Germinal center (tissue), 1 donor: ENCODE data around the gene KAZN.

ENCODE experiments used
- DNase-seq: peaks from one replicate; pipeline ENCODE4 v3.0.0; 2012; ENCODE audit warnings: mixed read lengths, low spot score

KAZN gene

DNA sequence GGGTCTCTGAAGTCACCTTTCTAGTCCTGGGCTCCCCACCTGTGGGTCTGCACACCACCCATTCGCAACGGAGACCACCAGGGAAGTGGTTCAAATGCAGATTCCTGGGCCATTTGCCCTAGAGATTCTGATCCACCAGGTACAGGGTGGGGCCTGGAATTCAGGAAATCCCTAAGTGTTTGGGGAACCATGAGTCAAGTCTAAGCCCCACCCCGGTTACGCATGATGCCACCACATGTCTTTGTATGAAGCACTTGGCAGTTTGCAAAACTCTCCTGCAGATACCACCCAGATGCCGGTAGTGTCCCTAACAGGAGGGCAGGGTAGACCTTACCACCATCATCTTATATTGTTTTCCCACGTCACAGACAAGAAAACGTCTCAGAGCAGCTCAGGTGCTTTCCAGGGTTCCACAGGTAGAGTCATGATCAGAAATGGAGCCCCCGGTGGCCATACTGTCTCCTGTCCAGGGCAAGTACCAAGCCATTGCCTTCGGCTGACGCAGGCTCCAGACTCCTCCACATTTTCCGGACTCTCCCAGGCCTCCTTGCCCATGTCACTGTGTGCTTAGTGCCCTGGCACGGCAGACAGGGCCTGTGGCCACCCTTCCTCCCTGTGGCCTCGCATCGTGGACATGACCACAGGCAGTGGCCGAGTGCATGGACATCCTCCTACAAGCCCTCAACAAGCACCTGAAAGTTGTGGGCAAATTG, 465.9 kb downstream of the KAZN start:
- no peak for DNase-seq

DNA sequence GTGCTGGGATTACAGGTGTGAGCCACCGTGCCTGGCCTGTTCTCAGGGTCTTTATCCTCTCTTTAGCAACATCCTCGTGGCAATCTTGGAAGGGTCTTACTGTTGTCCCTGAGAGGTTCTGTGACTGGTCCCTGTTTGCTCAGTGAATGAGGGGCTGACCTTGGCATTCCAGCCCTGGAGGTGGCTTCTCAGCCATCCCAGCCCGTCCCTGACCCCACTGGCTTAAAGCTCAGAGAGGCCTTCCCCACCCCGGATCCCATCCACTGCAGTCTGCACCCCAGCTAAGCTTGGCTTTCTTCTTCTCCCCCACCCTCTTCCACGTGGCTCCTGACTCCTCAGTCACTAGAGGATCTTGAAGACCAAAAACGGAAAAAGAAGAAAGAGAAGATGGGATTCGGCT, 466.8 kb downstream of the KAZN start:
- no peak for DNase-seq

DNA sequence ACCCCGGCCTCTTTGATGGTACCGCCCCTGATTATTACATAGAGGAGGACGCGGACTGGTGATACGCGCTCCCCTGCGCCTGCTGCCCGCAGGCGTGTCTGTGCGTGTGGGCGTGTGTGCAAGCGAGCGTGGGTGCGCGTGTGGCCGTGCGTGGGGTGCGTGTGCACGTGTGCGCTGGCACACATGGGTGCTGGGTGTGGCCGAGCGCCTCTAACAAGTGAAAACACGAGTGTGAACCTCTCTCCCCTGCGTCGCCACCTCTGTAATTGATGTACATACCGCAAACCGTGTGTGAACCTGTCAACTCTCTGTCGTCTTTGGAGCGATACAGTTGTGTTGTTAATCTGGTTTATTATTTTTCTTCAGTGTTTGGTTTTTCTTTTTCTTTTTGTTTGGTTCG, 467.3 kb downstream of the KAZN start:
- DNase-seq: no peak

GRCh38 chr1:15066191-15066590, 467.7 kb downstream of the KAZN start:
- DNase-seq: no peak

- no peak for DNase-seq
Observed at GRCh38 chr1:15067148-15067547, 468.7 kb downstream of the KAZN start.

DNA sequence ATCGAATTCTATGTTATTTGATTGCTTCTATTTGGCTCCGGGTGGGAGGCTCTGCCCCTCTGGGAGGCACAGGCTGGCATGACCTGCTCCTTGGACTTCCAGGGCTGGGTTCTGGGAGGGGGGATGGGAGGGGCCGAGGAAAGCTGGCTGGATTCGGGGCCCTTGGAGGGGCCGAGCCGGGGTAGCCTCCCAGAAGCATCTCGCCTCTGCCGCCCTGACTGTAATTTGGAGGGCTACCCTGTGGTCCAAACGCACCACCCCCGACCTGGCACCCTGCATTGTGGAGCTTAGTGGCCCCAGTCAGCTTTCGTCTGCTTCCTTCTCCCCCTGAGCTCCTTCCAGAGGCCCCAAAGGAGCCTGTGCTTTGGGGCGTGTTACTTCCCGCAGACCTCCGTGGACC, 469.7 kb downstream of the KAZN start:
- no peak for DNase-seq

GRCh38 chr1:15068997-15069396, 470.5 kb downstream of the KAZN start:
- DNase-seq: no peak

- DNase-seq: no peak
Observed at GRCh38 chr1:15070145-15070748, 471.8 kb downstream of the KAZN start.

DNA sequence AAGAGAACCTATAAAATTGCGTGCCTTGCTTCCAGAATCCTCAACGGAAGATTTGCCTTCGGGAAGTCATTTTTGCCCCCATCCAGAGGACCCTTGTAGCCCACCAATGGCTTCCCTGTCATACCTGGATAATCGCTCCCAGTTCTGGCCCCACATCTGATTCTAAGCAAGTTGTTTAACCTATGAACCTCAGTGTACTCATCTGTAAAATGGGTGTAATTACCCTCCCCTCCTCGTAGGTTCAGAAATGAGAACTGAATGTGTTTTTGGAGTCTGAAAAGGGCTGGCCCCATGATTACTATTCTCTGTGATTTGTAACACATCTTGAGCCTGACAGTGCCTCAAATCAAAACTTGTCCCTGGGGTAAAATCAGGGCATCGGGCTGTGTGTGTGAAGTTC, 473.5 kb downstream of the KAZN start:
- no peak for DNase-seq

DNA sequence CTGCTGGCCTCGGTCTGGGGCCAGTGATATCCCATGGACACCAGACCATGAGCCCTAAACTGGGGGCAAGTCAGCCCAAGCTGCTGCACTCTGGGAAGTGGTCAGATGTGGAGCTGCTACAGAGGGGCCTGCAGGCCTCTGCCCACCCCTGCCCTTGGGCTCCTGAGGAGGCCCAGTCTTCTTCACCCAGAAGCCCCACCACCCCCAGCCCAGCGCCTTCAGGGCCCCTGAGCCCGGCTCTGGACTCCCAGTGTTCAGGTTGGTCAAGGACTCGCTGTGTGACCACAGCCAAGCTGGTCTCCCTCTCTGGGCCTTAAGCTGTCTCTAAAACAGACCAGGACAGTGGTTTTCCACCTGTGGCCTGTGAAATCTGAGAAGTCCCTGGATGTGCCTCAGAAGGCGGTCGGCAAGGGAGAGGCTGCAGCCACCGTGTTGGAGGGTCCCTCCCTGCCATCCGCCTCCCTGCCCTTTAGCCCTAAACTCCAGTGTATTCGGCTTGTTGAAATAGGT, 475.4 kb downstream of the KAZN start:
- DNase-seq: no peak

GRCh38 chr1:15075175-15075574, 476.7 kb downstream of the KAZN start:
- DNase-seq: no peak

- no peak for DNase-seq
Observed at GRCh38 chr1:15075817-15076216, 477.3 kb downstream of the KAZN start.

DNA sequence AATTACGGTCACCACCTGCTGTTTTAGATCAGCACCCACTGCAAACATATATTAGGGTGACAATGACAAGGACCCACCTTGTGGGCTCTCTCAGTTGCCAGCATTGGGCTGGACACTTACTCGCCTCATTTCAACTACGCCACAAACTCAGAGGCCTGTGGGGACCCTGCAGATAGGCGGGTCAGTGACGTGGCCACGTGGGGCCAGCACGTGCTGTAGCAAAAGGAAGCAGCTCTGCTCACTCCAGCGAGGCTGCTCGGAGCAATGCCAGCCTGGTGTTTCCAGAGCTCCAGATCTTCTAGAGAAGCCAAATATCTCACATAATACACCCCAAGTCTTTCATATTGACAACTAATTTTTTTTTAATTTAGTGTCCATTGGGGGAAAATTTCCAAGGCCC, 478.3 kb downstream of the KAZN start:
- no peak for DNase-seq

DNA sequence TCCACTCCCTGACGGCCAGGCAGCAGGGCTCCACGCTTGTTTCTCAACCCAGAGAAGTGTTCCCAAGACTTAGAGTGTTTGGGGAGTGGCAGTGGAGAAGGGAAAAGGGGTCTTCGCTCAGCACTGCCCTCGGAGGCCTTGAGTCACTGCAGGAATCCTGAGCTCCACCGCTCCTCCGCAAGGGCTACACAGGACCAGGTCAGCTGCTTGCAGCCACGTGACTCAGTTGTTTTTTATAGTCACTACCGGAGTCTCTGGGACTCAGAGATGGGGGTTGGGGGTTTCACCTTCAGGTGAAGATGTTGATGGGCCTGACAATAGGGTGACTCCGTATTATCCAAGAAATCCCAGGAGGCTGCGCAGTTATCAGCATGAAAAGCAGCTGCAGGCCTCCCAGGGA, 478.9 kb downstream of the KAZN start:
- DNase-seq: no peak

GRCh38 chr1:15080328-15081007, 482.0 kb downstream of the KAZN start:
- no peak for DNase-seq

- no peak for DNase-seq
Observed at GRCh38 chr1:15081102-15081501, 482.6 kb downstream of the KAZN start.

DNA sequence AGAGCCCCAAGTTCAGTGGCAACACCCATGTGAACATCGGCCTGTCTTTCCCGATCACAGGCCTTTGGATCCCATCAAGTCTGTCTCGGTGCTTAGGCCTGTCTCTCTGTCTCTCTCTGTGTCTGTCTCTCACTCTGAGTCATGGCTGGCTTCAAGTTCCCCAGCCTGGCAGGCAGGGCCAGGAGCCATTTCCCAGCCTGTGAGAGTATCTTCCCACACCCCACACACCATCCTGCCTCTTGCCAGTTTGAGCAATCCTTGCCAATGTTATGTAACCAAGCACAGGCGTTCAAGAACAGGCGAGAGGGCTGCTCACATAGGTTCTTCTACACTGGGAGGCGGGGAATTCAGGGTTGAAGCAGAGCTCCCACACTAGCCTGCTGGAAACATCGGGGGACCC, 485.1 kb downstream of the KAZN start:
- no peak for DNase-seq

- no peak for DNase-seq
Observed at GRCh38 chr1:15088281-15088971, 489.9 kb downstream of the KAZN start.

DNA sequence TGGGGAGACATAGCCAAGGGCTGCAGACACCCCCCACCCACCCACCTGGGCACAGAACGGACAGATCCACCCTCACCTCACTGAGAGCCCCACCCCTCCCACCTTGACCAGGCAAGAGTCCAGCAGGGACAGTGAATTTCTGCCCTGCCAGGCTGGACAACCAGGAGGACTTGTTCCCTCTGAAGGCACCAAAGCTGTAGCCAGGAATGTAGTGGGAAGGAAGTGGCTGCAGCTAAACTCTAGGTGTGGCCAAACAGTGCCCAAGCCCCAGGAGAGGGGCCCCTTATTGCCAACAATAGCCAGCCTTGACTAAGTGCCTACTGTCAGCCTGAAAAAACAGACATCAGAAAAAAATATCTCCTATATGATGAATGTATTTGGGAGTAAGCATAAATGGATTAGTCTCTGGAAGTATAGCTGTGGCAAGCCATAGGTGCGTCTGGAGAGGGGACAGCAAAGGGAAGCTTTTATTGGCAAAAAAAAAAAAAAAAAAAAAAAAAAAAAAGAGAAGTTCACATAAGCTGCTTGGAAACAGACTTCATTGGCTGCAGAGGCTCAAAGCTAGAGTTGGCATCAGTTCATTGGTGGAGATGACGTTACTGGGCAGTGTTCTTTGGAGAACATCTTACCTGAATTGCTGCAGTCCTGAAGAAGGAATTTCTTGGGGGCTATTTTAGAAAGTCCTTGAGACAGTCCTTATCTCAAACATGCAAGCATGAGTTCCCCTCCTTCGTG, 490.9 kb downstream of the KAZN start:
- DNase-seq: no peak

- no peak for DNase-seq
Observed at GRCh38 chr1:15090373-15090772, 491.9 kb downstream of the KAZN start.

DNA sequence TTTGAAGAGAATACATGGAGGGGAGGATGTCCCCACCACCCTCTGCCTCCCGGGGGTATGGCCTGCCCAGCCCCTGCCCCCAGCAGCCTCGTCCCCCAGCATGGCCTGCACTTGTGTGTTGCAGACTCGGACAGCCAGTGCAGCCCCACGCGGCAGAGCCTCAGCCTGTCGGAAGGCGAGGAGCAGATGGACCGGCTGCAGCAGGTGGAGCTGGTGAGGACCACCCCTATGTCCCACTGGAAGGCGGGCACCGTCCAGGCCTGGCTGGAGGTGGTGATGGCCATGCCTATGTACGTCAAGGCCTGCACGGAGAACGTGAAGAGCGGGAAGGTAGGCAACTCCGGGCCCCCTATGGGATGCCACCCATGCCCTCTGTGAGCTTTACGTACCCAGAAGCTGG, 495.6 kb downstream of the KAZN start:
- no peak for DNase-seq
